WERI-Rb-1 (cell line): ENCODE results near the gene PNMA8B.

Source experiments
- DNase-seq: peaks from one replicate; pipeline ENCODE4 v3.0.0-alpha.2; 2020
- H3K27ac ChIP-seq: fragments of 250-450 bp; sonication (Bioruptor Pico); 2 replicates; pipeline ENCODE4 v1.5.1; 2020; ENCODE audit warnings: mild to moderate bottlenecking, moderate library complexity
- H3K27me3 ChIP-seq: fragments of 250-450 bp; sonication (Bioruptor Pico); 2 replicates; pipeline ENCODE4 v1.5.1; 2021; ENCODE audit warnings: mild to moderate bottlenecking, low read depth, moderate library complexity; ENCODE audit not compliant: insufficient read depth, severe bottlenecking
- H3K36me3 ChIP-seq: fragments of 250-450 bp; sonication (Bioruptor Pico); 2 replicates; pipeline ENCODE4 v1.5.1; 2020; ENCODE audit warnings: mild to moderate bottlenecking, moderate library complexity
- H3K4me3 ChIP-seq: 2 replicates; pipeline ENCODE4 v1.5.1; 2011; ENCODE audit warnings: low read depth, mild to moderate bottlenecking, control low read depth, low read length
- H3K9me3 ChIP-seq: fragments of 250-450 bp; sonication (Bioruptor Pico); 2 replicates; pipeline ENCODE4 v1.5.1; 2021; ENCODE audit warnings: mild to moderate bottlenecking, moderate library complexity; ENCODE audit not compliant: severe bottlenecking
- CTCF ChIP-seq: IDR thresholded peaks from 2 replicates; pipeline ENCODE4 v1.5.1; 2011; ENCODE audit warnings: low read depth, mild to moderate bottlenecking, control low read depth, inconsistent platforms, low read length

PNMA8B gene

GRCh38 chr19:46478356-46478986 is 17.2 kb downstream of the PNMA8B start:
- no peak for TF ChIP-seq CTCF
- DNase-seq: no peak
- H3K27me3 ChIP-seq: no peaks in the 10 kb centered on the region

DNA sequence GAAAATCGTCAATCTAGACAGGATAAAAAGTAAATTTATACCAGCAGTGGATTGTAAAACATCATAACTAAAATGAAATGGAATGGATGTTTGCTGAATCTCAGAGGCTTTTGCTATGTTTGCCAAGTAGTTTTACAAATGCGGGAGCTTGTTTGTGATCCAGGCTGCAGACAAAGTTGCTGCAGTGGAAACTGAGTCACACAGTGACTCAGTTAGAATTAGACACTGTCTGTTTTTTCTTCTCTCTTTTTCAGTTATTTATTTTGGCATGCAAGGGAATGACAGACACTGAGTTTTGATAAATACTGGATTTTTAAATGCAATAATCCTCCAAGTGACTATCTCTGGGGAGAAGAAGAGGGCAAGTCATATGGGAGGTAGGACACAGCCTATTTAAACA is 19.7 kb downstream of the PNMA8B start:
- no peak overlapping the region for H3K4me3 ChIP-seq
- H3K27ac ChIP-seq: no peak overlapping the region
- no peak for TF ChIP-seq CTCF
- no peaks in the 10 kb centered on the region for H3K9me3 ChIP-seq
- DNase-seq: no peak
- no peaks in the 10 kb centered on the region for H3K36me3 ChIP-seq
- H3K27me3 ChIP-seq: no peaks in the 10 kb centered on the region

More at GRCh38 chr19:46478356-46478986, 17.2 kb downstream of the PNMA8B start:
- H3K36me3 ChIP-seq: no peaks in the 10 kb centered on the region
- H3K27ac ChIP-seq: no peak overlapping the region
- no peak overlapping the region for H3K4me3 ChIP-seq
- no peaks in the 10 kb centered on the region for H3K9me3 ChIP-seq

- H3K27me3 ChIP-seq: no peaks in the 10 kb centered on the region
- no peak overlapping the region for H3K27ac ChIP-seq
- no peak for DNase-seq
- TF ChIP-seq CTCF: no peak
- peaks cover 10% of the 10 kb centered on the region for H3K36me3 ChIP-seq
- no peaks in the 10 kb centered on the region for H3K9me3 ChIP-seq
- H3K4me3 ChIP-seq: no peak overlapping the region
These were observed 21.5 kb downstream of the PNMA8B start for GRCh38 chr19:46474211-46474610.

DNA sequence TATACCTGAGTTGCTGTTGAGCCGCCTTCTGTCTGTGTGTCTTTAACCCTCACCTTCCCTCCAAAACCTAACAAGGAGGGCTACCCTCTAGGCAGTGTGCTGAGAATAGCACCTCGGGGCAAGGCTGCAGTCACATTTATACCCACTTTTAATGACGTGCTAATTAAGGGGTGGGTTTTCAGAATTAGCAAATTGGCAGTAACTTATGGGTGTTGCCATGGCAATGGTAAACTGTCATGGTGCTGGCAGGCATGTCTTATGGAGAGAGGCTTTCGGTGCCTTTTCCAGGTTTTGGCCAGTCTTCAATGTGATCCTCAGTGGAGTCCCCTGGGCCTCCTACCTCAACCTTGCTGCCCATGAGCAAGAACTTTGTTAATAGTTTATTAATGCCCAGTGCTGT is 23.1 kb downstream of the PNMA8B start:
- Histone ChIP-seq H3K9me3 (no peaks in the 10 kb centered on the region), H3K4me3 (no peak overlapping the region), H3K27ac (no peak overlapping the region), H3K36me3 (peaks cover 23% of the 10 kb centered on the region), H3K27me3 (no peaks in the 10 kb centered on the region)
- TF ChIP-seq CTCF: no peak
- DNase-seq: no peak

DNA sequence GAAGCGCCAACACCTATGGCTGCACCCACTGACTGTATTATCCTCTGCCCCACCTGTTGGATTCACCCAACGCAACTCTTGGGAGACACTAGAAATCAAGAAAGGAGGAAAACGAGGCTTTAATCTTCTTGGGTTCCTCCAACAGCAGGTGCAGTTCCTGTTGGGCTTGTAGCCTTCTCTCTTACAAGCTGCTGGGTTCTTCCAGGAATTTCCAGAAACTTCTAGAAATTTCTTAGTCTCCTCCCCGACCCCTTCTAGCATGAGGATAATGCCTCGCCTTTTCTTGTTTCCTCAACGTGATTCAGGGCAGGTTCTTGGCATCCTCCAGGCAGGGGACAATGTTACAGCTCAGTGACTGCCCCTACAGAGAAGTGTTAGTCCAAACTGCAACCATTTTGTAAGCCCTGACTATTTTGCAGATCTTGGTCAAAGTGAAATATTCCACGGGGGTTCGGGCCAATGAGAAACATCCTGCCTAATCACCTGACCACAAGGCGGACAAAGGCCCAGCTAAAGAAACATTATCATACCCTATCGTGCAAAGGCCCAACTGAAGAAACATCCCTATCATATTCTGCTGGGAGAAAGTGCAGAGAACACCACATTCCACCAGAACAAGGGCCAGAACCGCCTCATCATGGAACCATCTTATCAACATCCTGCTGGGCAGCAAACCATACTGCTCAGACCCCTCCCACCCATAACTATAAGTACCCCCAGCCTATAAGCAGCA is 23.7 kb downstream of the PNMA8B start:
- TF ChIP-seq CTCF: no peak
- H3K4me3 ChIP-seq: peak overlapping the region; percentile 65
- H3K9me3 ChIP-seq: no peaks in the 10 kb centered on the region
- H3K27me3 ChIP-seq: no peaks in the 10 kb centered on the region
- H3K36me3 ChIP-seq: peaks cover 29% of the 10 kb centered on the region
- H3K27ac ChIP-seq: peak overlapping the region; percentile 69
- no peak for DNase-seq
